AG04450 (cell line): ENCODE data around the gene NOTCH2. TPM values are rescaled to one million over a fixed set of nuclear protein-coding genes. Genes with fewer than 3 reads are reported as not detected.

Source experiments
- CTCF ChIA-PET: fragments of 300-600, 350-600 bp; formaldehyde crosslinking; extraction: SDS; loops from one replicate; lab custom pipeline; 2022; ENCODE audit warnings: antibody characterized with exemption, inconsistent platforms; lab: Charles Lee
- POLR2A ChIA-PET: fragments of 350-600 bp; formaldehyde crosslinking; extraction: SDS; loops from one replicate; lab custom pipeline; 2021; ENCODE audit warnings: antibody characterized with exemption, inconsistent platforms; lab: Yijun Ruan, JAX
- DNase-seq: peaks from one replicate; pipeline ENCODE4 v3.0.0-alpha.2; 2011; ENCODE audit warnings: low read depth, low spot score
- H3K27ac ChIP-seq: one replicate; pipeline ENCODE4 v1.5.1; 2012; ENCODE audit warnings: low read depth, low read length, control low read depth
- H3K27me3 ChIP-seq: one replicate; pipeline ENCODE4 v1.6.0; 2012; ENCODE audit warnings: low read length; ENCODE audit not compliant: control insufficient read depth, insufficient read depth
- H3K4me3 ChIP-seq: 2 replicates; pipeline ENCODE4 v1.5.1; 2011; ENCODE audit warnings: mild to moderate bottlenecking, low read depth, low read length, control low read depth
- H3K9me3 ChIP-seq: 2 replicates; pipeline ENCODE4 v1.5.1; 2012; ENCODE audit warnings: low read length; ENCODE audit not compliant: control insufficient read depth, insufficient read depth
- CTCF ChIP-seq: IDR thresholded peaks from 2 replicates; pipeline ENCODE4 v1.5.1; 2011; ENCODE audit warnings: low read depth, low read length, control low read depth, inconsistent platforms
- polyA plus RNA-seq: library from polyadenylated mRNA; depleted of rRNA; stranded (reverse); fragments of >200 nt; gene quantifications from 2 replicates; pipeline ENCODE4 v1.2.3, GENCODE V29; 2011

NOTCH2 gene
- polyA plus RNA-seq, 1 experiment, result 47.0 TPM

DNA sequence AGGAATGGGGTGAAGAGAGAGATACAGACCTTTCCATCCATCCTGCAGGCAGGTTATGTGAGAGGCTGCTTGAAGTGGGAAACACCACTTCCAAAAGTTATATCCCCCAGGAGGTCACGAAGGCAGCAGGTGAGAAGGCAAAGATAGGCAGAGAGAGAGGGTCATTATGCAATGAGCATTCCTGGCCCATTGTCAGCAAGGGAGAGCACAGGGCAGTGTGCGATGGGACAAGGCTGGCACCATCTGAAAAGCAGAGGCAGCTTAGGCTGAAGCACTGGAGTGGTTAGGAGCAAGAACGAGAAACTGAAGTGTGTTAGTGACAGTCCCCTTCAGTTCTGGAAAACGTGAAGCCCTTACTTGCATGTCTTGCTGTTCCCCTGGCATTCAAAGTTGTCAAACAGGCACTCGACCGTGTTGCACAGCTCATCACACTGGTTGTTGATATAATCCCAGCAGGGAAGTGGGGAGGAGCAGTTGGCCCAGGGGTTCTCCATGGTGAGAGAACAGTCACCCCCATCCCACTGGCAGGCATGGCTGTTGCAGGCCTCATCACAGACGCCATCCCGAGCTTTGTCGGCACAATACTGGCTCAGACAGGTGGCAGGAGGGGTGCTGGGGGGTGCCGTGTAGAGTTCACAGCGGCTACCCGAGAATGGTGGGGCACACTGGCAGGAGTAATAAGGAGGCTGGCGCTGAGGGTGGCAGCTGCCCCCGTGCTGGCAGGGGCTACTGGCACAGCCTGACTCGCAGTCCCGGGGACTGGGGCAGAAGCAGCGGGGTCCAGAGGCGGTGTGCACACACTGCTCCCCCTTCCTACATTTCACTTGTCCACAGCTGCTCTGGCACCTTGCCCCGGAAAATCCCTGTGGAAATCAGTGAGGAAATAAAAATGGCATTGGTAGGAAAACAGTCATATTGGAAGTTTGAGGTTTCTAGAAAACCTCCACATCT lies 144.2 kb downstream of the NOTCH2 start:
- TF ChIP-seq CTCF, result no peak
- no peak for DNase-seq
- Histone ChIP-seq H3K4me3 (no peak overlapping the region), H3K27ac (no peak overlapping the region), H3K27me3 (no peaks in the 10 kb centered on the region), H3K9me3 (no peaks in the 10 kb centered on the region)
- POLR2A ChIA-PET, result no interaction called here
- CTCF ChIA-PET, result no interaction called here

DNA sequence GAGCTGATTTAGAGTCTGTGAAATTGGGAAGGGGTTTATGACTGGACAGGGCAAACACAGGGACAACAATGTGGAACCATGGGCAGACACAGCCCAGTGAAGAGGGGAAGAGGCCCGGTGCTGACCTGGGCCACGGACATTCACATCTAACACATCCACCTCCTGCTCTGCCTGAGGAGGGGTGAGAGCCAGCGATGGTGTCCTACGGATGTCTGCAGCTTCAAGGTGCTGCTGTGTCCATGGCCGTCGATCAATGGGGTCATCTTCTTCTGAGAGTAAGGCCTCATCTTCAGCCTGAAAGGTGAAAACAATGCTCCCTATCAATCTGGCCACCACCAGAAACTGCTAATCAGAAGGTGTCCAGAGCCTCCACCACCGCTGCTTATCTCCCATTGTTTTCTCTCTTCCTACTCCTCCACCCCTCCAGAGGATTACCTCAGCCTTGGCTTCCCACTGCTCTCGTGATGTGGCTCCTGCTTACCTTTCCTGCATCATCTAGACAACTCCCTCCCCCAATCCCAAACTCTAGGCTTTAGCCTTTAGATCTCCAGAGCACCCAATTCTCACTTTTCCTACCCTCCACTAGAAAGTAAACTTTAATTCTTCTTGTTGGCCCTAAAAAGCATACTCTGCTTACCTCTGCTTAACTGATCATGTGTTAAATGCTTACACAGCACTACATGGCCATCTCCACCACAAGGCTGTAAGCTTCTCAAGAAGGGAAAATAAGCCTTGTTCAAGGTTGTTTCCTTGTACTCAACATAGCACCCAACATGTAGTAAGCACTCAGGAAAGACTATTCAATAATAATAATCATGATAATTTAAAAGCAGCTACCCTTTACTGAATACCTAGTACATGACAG lies 149.1 kb downstream of the NOTCH2 start:
- POLR2A ChIA-PET, result no interaction called here
- Histone ChIP-seq H3K9me3 (no peaks in the 10 kb centered on the region), H3K27me3 (no peaks in the 10 kb centered on the region), H3K27ac (no peak overlapping the region), H3K4me3 (no peak overlapping the region)
- DNase-seq, result no peak
- CTCF ChIA-PET, result interaction anchor here (1.4 kb wide), 1 partner anchor 111 kb away, joined by 5 read pairs; no protein-coding TSS in a partner anchor
- no peak for TF ChIP-seq CTCF

DNA sequence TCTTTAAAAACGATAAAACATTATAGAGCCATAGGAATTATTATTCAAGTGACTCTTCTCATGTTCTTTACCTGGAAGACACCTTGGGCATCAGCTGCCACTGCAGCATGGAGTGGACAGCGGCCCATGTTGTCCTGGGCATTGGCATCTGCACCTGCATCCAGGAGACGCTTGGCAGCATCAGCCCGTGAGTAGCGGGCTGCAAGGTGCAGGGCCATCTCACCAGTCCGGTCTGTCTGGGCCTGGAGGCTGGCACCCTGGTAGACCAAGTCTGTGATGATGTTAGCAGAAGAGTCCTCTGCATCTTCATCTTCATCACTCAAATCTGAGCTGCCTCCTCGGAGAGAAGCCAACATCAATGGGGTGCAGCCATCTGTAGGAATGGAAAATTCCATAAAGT lies 150.2 kb downstream of the NOTCH2 start:
- CTCF ChIA-PET, result interaction anchor here (1.4 to 1.5 kb wide), 2 partner anchors 49 to 110 kb away, joined by 4 to 5 read pairs; no protein-coding TSS in a partner anchor
- no peak for TF ChIP-seq CTCF
- H3K27me3 ChIP-seq, result no peaks in the 10 kb centered on the region

GRCh38 chr1:119918301-119918700 lies 151.2 kb downstream of the NOTCH2 start:
- POLR2A ChIA-PET, result no interaction called here
- no peak for TF ChIP-seq CTCF
- H3K27me3 ChIP-seq, result no peaks in the 10 kb centered on the region
- no peaks in the 10 kb centered on the region for H3K9me3 ChIP-seq
- H3K27ac ChIP-seq, result no peak overlapping the region
- DNase-seq, result no peak
- CTCF ChIA-PET, result interaction anchor here (1.5 kb wide), 1 partner anchor 48 kb away, joined by 4 read pairs; no protein-coding TSS in a partner anchor
- H3K4me3 ChIP-seq, result no peak overlapping the region

More for the DNA sequence above, 150.2 kb downstream of the NOTCH2 start:
- Histone ChIP-seq H3K27ac (no peak overlapping the region), H3K4me3 (no peak overlapping the region), H3K9me3 (no peaks in the 10 kb centered on the region)
- POLR2A ChIA-PET, result no interaction called here
- no peak for DNase-seq
